Type B pancreatic cell (in vitro differentiated cells): ENCODE data around the gene PELI3. TPM values are rescaled to one million over a fixed set of nuclear protein-coding genes. Genes with fewer than 3 reads are reported as not detected.
"Not testable (repeated sequence)": the region's sequence is repeated elsewhere in the genome, so short reads cannot be mapped to it uniquely, and the experiment has no call there.

ENCODE experiments used
- DNase-seq: peaks from one replicate; pipeline ENCODE4 v3.0.0; 2021; ENCODE audit warnings: mixed read lengths; ENCODE audit not compliant: unreplicated experiment; ENCODE audit errors: extremely low spot score
- H3K27ac Mint-ChIP-seq: 2 replicates; pipeline ENCODE4 v1.8.0; 2021; ENCODE audit warnings: mild to moderate bottlenecking, mixed read lengths
- H3K27me3 Mint-ChIP-seq: 2 replicates; pipeline ENCODE4 v1.8.0; 2021; ENCODE audit warnings: mixed read lengths
- H3K36me3 Mint-ChIP-seq: 2 replicates; pipeline ENCODE4 v1.8.0; 2021; ENCODE audit warnings: mixed read lengths
- H3K4me1 Mint-ChIP-seq: one replicate; pipeline ENCODE4 v1.8.0; 2021; ENCODE audit warnings: mixed read lengths; ENCODE audit not compliant: unreplicated experiment
- H3K4me3 Mint-ChIP-seq: 2 replicates; pipeline ENCODE4 v1.8.0; 2021; ENCODE audit warnings: mild to moderate bottlenecking, mixed read lengths
- H3K9me3 Mint-ChIP-seq: 2 replicates; pipeline ENCODE4 v1.8.0; 2021; ENCODE audit warnings: mixed read lengths
- total RNA-seq: library from RNA; stranded (reverse); gene quantifications from 2 replicates; pipeline ENCODE4 v1.2.1, GENCODE V29; 2021; ENCODE audit warnings: low replicate concordance
- TF ChIP-seq, protein P1 (sequence below): fragments of 200-600 bp; sonication (generic); conservative IDR thresholded peaks from 2 replicates; pipeline ENCODE4 v1.5.0; 2021; ENCODE audit warnings: antibody characterized with exemption, mild to moderate bottlenecking

Gene PELI3
- total RNA-seq, 1 donor from 2014 or later = 17.9 TPM

- H3K9me3 Mint-ChIP-seq = peaks cover 5% of the 10 kb centered on the region
- no peak within 1 kb of the TSS for H3K27ac Mint-ChIP-seq
- no peak within 1 kb of the TSS for H3K4me3 Mint-ChIP-seq
- H3K27me3 Mint-ChIP-seq = peaks cover 65% of the 10 kb centered on the region
- no peaks in the 10 kb centered on the region for H3K36me3 Mint-ChIP-seq
- H3K4me1 Mint-ChIP-seq = peaks cover 5% of the 10 kb centered on the region
- no peak for DNase-seq
- TF ChIP-seq, protein P1, sequence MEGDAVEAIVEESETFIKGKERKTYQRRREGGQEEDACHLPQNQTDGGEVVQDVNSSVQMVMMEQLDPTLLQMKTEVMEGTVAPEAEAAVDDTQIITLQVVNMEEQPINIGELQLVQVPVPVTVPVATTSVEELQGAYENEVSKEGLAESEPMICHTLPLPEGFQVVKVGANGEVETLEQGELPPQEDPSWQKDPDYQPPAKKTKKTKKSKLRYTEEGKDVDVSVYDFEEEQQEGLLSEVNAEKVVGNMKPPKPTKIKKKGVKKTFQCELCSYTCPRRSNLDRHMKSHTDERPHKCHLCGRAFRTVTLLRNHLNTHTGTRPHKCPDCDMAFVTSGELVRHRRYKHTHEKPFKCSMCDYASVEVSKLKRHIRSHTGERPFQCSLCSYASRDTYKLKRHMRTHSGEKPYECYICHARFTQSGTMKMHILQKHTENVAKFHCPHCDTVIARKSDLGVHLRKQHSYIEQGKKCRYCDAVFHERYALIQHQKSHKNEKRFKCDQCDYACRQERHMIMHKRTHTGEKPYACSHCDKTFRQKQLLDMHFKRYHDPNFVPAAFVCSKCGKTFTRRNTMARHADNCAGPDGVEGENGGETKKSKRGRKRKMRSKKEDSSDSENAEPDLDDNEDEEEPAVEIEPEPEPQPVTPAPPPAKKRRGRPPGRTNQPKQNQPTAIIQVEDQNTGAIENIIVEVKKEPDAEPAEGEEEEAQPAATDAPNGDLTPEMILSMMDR = no peak
These were observed 45.8 kb upstream of the PELI3 start, which contains the start of gene NPAS4 for GRCh38 chr11:66420671-66421476. Gene NPAS4 (plus strand): TSS chr11:66421035. CDS start chr11:66421180, 145 bp downstream.

DNA sequence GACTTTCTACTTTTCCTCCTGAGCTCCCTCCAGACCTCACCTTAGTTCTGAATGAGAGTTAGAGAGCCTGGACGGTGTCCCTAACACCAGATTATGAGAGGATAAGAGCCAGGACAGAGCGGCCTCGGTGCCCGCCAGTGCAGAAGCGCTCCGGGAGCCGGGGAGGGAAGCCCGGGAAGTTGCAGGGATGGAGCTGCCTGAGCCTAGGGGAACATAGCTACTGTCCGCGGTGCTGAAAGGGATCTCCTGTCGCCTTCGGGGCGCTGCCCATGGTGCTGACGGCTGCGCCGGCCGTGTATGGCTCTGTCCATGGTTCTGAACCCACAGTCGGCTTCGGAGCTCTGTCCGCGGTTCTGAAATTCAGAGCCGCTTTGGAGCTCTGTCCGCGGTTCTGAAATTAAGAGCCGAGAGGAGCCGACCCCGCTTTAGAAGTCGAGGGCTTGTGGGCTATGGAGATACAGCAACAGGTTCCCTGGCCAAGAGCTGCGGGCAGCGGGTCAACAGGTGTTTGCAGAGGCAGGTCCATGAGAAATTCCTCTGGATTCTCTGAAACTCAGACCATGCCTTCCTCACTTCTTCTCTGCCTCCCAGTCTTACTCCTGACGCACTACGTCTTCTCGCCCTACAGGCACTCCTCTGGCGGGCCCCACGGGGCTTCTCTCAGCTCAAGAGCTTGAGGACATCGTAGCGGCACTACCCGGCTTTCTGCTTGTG is 45.1 kb upstream of the PELI3 start:
- Mint-ChIP-seq H3K27me3 (peaks cover 57% of the 10 kb centered on the region), H3K4me3 (no peak overlapping the region), H3K4me1 (peaks cover 5% of the 10 kb centered on the region), H3K27ac (no peak overlapping the region), H3K36me3 (no peaks in the 10 kb centered on the region), H3K9me3 (peaks cover 5% of the 10 kb centered on the region)
- TF ChIP-seq, protein P1 = no peak
- peak; percentile 98 for DNase-seq

DNA sequence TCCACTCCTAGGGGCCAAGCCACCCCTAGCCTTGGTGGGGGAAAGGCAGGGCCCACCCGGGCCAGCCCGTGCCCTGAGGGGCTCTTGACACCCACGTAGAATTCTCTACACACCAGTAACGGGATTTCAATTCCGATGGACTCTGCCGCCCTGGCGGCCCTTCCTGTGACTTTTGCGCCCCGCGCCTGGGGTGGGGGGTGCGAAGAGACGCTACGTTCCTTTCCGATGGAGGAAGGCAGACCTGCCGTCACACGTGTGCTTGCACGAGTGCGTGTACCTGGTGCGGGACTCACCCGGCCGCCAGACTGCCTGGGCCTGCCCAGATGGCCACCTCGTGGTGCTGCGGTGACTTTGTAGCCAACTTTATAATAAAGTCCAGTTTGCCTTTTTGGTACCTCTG is 40.4 kb upstream of the PELI3 start:
- DNase-seq = no peak
- H3K27me3 Mint-ChIP-seq = peaks cover 18% of the 10 kb centered on the region
- H3K4me1 Mint-ChIP-seq = no peaks in the 10 kb centered on the region
- no peaks in the 10 kb centered on the region for H3K36me3 Mint-ChIP-seq
- no peak overlapping the region for H3K27ac Mint-ChIP-seq
- H3K9me3 Mint-ChIP-seq = no peaks in the 10 kb centered on the region
- TF ChIP-seq, protein P1 = no peak
- H3K4me3 Mint-ChIP-seq = no peak overlapping the region

DNA sequence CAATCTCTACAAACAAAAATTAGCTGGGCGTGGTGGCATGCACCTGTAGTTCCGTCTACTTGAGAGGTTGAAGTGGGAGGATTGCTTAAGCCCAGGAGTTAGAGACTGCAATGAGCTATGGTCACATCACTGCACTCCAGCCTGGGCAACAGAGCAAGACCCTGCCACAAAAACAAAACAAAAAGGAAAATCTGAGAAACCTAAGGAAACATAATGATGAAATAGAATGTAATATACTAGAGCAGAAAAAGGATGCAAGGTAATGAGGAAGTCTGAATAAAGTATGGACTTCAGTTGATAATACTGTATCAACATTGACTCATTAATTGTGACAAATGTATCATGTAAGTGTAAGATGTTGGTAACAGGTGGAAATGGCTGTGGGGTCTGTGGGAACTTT is 37.8 kb upstream of the PELI3 start:
- no peaks in the 10 kb centered on the region for H3K36me3 Mint-ChIP-seq
- no peaks in the 10 kb centered on the region for H3K4me1 Mint-ChIP-seq
- H3K4me3 Mint-ChIP-seq = no peak overlapping the region
- TF ChIP-seq, protein P1 = no peak
- H3K27me3 Mint-ChIP-seq = peaks cover 5% of the 10 kb centered on the region
- H3K27ac Mint-ChIP-seq = no peak overlapping the region
- H3K9me3 Mint-ChIP-seq = no peaks in the 10 kb centered on the region
- DNase-seq = no peak

GRCh38 chr11:66429983-66430602 is 36.6 kb upstream of the PELI3 start:
- Mint-ChIP-seq H3K27me3 (no peaks in the 10 kb centered on the region), H3K9me3 (no peaks in the 10 kb centered on the region), H3K4me3 (no peak overlapping the region), H3K27ac (no peak overlapping the region), H3K4me1 (no peaks in the 10 kb centered on the region), H3K36me3 (peaks cover 3% of the 10 kb centered on the region)
- TF ChIP-seq, protein P1 = peak; percentile 90
- peak; percentile 77 for DNase-seq

DNA sequence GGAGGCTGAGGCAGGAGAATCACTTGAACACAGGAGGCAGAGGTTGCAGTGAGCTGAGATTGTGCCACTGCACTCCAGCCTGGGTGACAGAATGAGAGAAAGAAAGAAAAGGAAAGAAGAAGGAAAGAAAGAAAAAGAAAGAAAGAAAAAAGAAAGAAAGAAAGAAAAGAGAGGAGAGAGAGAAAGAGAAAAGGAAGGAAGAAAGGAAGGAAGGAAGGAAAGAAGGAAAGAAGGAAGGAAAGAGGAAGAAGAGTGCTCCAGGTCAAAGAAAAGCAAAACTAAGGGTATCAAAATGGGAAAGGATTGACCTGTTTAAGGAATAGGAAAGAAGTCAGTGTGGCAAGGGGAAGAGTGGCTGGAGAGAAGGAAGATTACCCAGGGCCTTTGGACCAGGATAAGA is 35.4 kb upstream of the PELI3 start:
- not testable (repeated sequence) for H3K4me1 Mint-ChIP-seq, H3K27ac Mint-ChIP-seq, DNase-seq, H3K27me3 Mint-ChIP-seq, H3K9me3 Mint-ChIP-seq, H3K4me3 Mint-ChIP-seq, H3K36me3 Mint-ChIP-seq

DNA sequence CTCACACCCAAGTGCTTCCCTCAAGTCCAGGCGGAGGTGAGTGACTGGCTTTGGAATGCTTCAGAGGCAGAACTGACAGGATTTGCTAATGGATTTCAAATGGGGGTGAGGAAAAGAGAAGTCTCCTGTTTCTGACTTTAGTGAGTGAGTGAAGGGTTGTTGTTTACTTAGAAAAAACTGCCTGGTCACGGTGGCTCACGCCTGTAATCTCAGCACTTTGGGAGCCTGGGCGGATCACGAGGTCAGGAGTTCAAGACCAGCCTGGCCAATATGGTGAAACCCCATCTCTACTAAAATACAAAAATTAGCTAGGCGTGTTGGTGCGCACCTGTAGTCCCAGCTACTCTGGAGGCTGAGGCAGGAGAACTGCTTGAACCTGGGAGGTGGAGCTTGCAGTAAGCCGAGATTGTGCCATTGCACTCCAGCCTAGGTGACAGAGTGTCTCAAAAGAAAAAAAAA is 34.8 kb upstream of the PELI3 start:
- H3K36me3 Mint-ChIP-seq = peaks cover 12% of the 10 kb centered on the region
- H3K27ac Mint-ChIP-seq, DNase-seq, H3K4me1 Mint-ChIP-seq, H3K27me3 Mint-ChIP-seq, H3K4me3 Mint-ChIP-seq, H3K9me3 Mint-ChIP-seq: not testable (repeated sequence)
